Measurements from ENCODE around the gene DDX49.

DNA sequence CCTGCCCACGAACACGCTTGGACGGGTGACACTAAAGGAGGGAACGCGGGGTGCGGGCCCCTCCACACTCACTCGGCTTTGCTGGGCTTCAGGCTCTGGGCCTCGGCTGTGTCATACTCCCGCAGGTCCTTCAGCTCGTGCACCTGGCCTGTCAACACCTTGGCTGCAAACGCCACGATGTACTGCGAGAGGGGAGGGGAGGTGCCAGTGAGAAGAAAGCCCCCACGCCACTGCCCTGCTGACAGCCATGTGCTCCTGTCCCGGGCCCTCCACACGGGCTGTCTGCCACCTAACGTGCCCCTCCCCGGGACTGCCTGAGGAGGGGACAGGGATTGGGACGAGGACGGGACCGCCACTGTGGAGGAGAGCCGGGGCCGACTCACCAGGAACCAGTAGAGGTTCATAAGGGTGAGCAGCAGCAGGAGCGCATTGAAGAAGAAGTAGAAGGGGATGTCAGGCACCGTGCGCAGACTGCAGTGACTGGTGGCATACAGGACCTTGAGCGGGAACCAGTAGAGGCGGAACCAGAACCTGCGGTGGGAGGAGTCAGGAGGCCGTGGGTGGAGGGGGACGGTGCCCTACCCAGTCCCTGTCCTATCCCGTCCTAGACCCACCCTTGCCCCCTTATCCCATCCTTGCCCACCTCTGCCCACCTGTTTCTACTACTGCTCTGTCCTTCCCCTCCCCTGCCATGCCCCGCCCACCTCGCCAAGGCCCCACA is 40.5 kb upstream of the DDX49 start:
- TF ChIP-seq EZH2phosphoT487 (IDR thresholded peaks at IDR 0.05; ENCODE audit: insufficient read depth, low read depth) (no peak), EZH2 (IDR thresholded peaks at IDR 0.05; ENCODE audit: insufficient read depth, poor library complexity, severe bottlenecking) (no peak)

Measured in GM23248 (cell line).